Left lung (tissue), 10 donors: ENCODE measurements around the gene GRM1. TPM values are rescaled to one million over a fixed set of nuclear protein-coding genes. Genes with fewer than 3 reads are reported as not detected.
"Not testable (repeated sequence)": the region's sequence is repeated elsewhere in the genome, so short reads cannot be mapped to it uniquely, and the experiment has no call there.

Experiments
- ATAC-seq: fragments of 200-7000 bp; cut with Tn5 transposase; one replicate; pipeline ENCODE4 v1.9.1; 2020; ENCODE audit warnings: moderate library complexity
- DNase-seq, 4 donors: peaks; one replicate each; pipeline ENCODE4 v3.0.0-alpha.2; 2013 to 2020
- H3K27ac ChIP-seq, 2 donors: fragments of 200-600 bp; sonication (generic) in 1 of 2; one replicate each; pipeline versions ENCODE4 v1.5.0 to v1.8.0; 2020 to 2021
- H3K27me3 ChIP-seq, 2 donors: fragments of 200-600 bp; sonication (generic) in 1 of 2; one replicate each; pipeline versions ENCODE4 v1.5.0 to v1.8.0; 2020 to 2021
- H3K36me3 ChIP-seq, 2 donors: fragments of 200-600 bp; sonication (generic) in 1 of 2; one replicate each; pipeline versions ENCODE4 v1.5.0 to v1.8.0; 2020 to 2021
- H3K4me1 ChIP-seq, 2 donors: fragments of 200-600 bp; one replicate each; pipeline ENCODE4 v1.8.0; 2021
- H3K4me3 ChIP-seq, 2 donors: fragments of 200-600 bp; sonication (generic) in 1 of 2; one replicate each; pipeline versions ENCODE4 v1.5.0 to v1.8.0; 2020 to 2021; ENCODE audit warnings: mild to moderate bottlenecking in 1 of 2
- H3K9me3 ChIP-seq, 2 donors: fragments of 200-600 bp; sonication (generic) in 1 of 2; one replicate each; pipeline versions ENCODE4 v1.5.0 to v1.8.0; 2020 to 2021
- intact Hi-C, 2 donors: fragments of 100-400 bp; cut with DNase I; formaldehyde crosslinking; loops; one replicate each; pipeline versions ENCODE4 v1.11.2 to v1.14.2; 2022
- polyA plus RNA-seq, 6 donors: library from polyadenylated mRNA; unstranded; fragments of 120-200 nt; gene quantifications; one replicate each; pipeline ENCODE4 v1.2.1, GENCODE V29; 2013; ENCODE audit not compliant: insufficient read length in 6 of 6
- total RNA-seq, 2 donors: library from RNA; stranded (reverse); fragmentation: NEBNext Ultra II Directional; extraction: Animal tissue kit (Norgen Biotek cat#: 25700); gene quantifications; one replicate each; pipeline ENCODE4 v1.2.1, GENCODE V29; 2021
- TF ChIP-seq, protein P1 (sequence below), 2 donors: fragments of 200-600 bp; sonication (generic) in 1 of 2; IDR thresholded peaks; one replicate each; pipeline versions ENCODE4 v1.5.0 to v1.8.0; 2021; ENCODE audit warnings: antibody characterized with exemption in 2 of 2
- donor health status: DM: no; HTN: yes; CAD: no.
- donor health status: DM: no; HTN: no; CAD: no.

GRM1 gene
- total and polyA plus RNA-seq, 8 donors, result 0.04 to 0.10 (median 0.07) TPM; not detected in 1

DNA sequence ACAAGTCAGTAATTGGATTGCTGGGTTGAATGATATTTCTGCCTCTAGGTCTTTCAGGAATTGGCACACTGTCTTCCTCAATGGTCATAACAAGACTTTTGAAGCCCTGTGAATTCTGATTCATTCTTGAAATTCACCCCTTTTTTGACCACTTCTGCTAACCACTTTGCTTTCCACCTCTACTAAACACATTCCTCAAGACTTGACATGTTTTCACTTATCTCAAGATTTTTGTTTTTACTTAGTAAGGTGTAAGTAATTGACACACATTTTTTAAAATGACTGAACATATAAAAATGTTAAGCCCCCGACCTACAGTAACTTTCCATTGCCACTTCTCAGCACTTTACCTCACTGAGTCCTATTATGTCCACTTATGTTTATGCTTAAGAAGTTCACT, 239.1 kb downstream of the GRM1 start:
- no peaks in the 10 kb centered on the region for H3K4me1 ChIP-seq
- no peaks in the 10 kb centered on the region for H3K27me3 ChIP-seq
- H3K4me3 ChIP-seq, result no peak overlapping the region
- intact Hi-C loops, result no loop called here
- DNase-seq, result no peak
- ATAC-seq, result no peak
- TF ChIP-seq, protein P1, sequence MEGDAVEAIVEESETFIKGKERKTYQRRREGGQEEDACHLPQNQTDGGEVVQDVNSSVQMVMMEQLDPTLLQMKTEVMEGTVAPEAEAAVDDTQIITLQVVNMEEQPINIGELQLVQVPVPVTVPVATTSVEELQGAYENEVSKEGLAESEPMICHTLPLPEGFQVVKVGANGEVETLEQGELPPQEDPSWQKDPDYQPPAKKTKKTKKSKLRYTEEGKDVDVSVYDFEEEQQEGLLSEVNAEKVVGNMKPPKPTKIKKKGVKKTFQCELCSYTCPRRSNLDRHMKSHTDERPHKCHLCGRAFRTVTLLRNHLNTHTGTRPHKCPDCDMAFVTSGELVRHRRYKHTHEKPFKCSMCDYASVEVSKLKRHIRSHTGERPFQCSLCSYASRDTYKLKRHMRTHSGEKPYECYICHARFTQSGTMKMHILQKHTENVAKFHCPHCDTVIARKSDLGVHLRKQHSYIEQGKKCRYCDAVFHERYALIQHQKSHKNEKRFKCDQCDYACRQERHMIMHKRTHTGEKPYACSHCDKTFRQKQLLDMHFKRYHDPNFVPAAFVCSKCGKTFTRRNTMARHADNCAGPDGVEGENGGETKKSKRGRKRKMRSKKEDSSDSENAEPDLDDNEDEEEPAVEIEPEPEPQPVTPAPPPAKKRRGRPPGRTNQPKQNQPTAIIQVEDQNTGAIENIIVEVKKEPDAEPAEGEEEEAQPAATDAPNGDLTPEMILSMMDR (IDR thresholded peaks at IDR 0.05), result no peak
- H3K36me3 ChIP-seq, result no peaks in the 10 kb centered on the region
- H3K27ac ChIP-seq, result no peak overlapping the region
- no peaks in the 10 kb centered on the region for H3K9me3 ChIP-seq

DNA sequence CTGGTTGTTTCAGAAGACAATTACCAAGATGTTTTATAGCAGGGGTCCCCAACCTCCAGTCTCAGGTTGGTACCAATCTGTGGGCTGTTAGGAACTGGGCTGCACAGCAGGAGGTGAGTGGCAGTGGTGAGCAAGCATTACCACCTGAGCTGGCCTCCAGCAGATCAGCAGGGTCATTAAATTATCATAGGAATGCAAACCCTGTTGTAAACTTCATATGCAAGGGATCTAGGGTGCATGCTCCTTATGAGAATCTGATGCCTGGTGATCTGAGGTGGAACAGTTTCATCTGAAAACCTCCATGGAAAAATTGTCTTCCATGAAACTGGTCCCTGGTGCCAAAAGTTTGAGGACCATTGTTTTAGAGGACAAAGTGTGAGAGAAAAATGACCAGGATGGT, 240.6 kb downstream of the GRM1 start:
- no peaks in the 10 kb centered on the region for H3K9me3 ChIP-seq
- no peak for DNase-seq
- H3K36me3 ChIP-seq, result no peaks in the 10 kb centered on the region
- no peak overlapping the region for H3K4me3 ChIP-seq
- no peaks in the 10 kb centered on the region for H3K27me3 ChIP-seq
- TF ChIP-seq, protein P1 (IDR thresholded peaks at IDR 0.05), result no peak
- no peaks in the 10 kb centered on the region for H3K4me1 ChIP-seq
- no peak for ATAC-seq
- no peak overlapping the region for H3K27ac ChIP-seq
- intact Hi-C loops, result no loop called here

DNA sequence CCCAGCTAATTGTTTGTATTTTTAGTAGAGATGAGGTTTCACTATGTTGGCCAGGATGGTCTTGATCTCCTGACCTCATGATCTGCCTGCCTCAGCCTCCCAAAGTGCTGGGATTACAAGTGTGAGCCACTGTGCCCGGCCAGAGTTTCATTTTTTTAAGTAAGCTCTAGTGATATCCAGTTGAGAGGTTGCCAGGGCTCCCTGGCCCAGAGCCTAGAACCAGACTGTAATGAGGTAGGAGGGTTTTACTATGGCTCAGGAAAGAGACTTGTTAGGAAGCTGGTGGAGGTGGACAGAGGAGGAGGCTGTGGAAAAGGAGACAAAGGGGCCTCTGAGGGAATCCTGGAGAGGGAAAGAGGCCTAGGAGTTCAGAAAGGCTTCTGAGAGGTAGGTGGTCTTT, 242.3 kb downstream of the GRM1 start:
- peak in 3 of 4 donors; percentile 39 to 45 (median 42) for DNase-seq
- ATAC-seq, result peak; percentile 83
- intact Hi-C loops, result not testable (repeated sequence)

DNA sequence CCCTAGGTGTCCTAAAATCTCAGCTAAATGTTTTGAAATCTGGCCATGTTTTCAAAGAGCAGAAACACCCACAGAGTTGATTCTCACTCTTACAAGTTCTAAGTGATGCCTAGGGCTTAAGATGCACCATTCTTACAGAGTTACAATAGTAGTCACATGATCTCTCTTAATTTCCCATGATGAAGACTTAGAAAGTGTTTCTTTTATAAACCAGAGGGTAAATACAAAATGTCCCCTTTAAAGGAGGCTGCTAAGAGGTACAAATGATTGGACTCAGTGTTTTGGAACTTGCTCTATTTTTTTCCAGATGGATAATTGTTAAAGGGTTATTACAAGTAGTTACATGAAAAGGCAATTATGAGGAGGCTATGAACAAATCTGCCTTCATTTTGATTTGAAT, 244.6 kb downstream of the GRM1 start:
- TF ChIP-seq, protein P1 (IDR thresholded peaks at IDR 0.05), result no peak
- intact Hi-C loops, result no loop called here
- Histone ChIP-seq H3K27ac (no peak overlapping the region), H3K27me3 (no peaks in the 10 kb centered on the region), H3K36me3 (no peaks in the 10 kb centered on the region), H3K9me3 (no peaks in the 10 kb centered on the region), H3K4me3 (no peak overlapping the region), H3K4me1 (no peaks in the 10 kb centered on the region)
- ATAC-seq, result no peak
- no peak for DNase-seq

More for the DNA sequence above, 242.3 kb downstream of the GRM1 start:
- not testable (repeated sequence) for H3K27ac ChIP-seq, H3K9me3 ChIP-seq, H3K36me3 ChIP-seq, H3K4me3 ChIP-seq, H3K27me3 ChIP-seq, H3K4me1 ChIP-seq

DNA sequence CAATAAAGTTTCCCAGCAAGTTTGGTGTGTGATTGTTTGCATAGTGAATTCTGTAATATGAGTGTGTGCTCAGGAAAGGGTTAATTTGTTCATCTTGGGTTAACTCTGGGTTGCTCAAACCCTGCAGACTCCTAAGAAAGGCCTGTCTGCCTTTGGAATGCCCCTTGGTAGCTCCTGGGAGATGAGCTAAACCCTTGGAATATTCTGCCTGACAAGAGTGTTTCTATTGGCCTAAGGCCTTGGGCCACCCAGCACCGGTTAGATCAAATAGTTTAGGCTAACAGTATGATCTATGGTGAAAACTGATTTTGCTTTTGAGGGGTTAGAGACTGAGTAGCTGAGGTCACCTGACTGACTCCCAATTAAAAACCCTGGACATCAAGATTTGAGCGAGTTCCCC, 248.3 kb downstream of the GRM1 start:
- intact Hi-C loops, result no loop called here
- H3K27ac ChIP-seq, result no peak overlapping the region
- H3K9me3 ChIP-seq, result no peaks in the 10 kb centered on the region
- ATAC-seq, result no peak
- no peaks in the 10 kb centered on the region for H3K36me3 ChIP-seq
- DNase-seq, result no peak
- H3K27me3 ChIP-seq, result no peaks in the 10 kb centered on the region
- H3K4me3 ChIP-seq, result no peak overlapping the region
- TF ChIP-seq, protein P1 (IDR thresholded peaks at IDR 0.05), result no peak
- no peaks in the 10 kb centered on the region for H3K4me1 ChIP-seq

DNA sequence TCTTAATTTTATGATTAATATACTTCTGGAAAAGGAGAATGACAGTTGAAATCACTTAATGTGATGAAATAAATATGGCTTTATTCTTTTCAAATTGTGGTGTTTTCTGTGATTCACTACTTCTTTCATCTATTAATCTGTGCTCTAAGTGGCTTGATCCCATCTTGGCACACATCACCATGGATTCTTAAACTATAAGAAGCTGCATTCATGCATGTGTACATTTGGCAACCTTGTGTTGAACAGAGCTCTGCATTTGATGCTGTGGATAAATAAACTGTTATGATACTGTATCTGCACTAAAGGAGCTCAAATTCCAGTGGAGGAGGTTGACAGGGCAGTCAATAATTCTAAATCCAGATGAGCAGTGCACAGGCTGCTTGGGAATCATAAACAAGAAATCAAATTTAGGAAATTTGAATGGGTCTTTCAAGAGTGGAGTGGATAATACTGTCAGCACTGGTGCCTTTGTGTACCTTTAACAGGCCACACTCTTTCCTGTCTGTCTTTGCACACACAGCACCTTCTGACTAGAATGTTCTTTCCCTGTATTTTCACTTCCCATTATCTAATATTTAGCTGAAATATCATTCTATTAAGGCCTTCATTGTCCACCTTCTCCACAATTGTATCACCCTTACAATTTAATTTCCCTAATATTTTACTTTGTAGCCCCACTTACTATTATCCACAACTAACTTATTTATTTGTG, 252.9 kb downstream of the GRM1 start:
- Histone ChIP-seq H3K36me3 (no peaks in the 10 kb centered on the region), H3K4me3 (no peak overlapping the region), H3K4me1 (peaks cover 0 to 3% of the 10 kb centered on the region in 2 donors), H3K9me3 (no peaks in the 10 kb centered on the region), H3K27me3 (no peaks in the 10 kb centered on the region), H3K27ac (no peak overlapping the region)
- TF ChIP-seq, protein P1 (IDR thresholded peaks at IDR 0.05), result no peak
- DNase-seq (no peak), ATAC-seq (no peak)
- intact Hi-C loops, result no loop called here
